PC-9 (cell line): ENCODE results near the gene DDR2. TPM values are rescaled to one million over a fixed set of nuclear protein-coding genes. Genes with fewer than 3 reads are reported as not detected.

ENCODE experiments used
- BruUV-seq: library from RNA; stranded (reverse); fragments of 400-500 nt; replicated peaks from 2 replicates; lab custom pipeline; 2021; lab: Mats Ljungman, UMichigan
- CTCF ChIA-PET: fragments of 300-600 bp; sonication (Branson Sonifier 250); formaldehyde crosslinking; loops from one replicate; lab custom pipeline; 2022; ENCODE audit warnings: antibody characterized with exemption; lab: Charles Lee
- POLR2A ChIA-PET: fragments of 300-600 bp; sonication (Branson Sonifier 250); formaldehyde crosslinking; loops from one replicate; lab custom pipeline; 2022; ENCODE audit warnings: antibody characterized with exemption; ENCODE audit not compliant: unreplicated experiment; lab: Charles Lee
- DNase-seq, 2 experiments: peaks; one replicate each; pipeline versions ENCODE4 v3.0.0 to v3.0.0-alpha.2; 2015 to 2022; ENCODE audit warnings: mixed read lengths in 1 of 2
- H2AFZ ChIP-seq: fragments of 200-600 bp; sonication (generic); 2 replicates; pipeline ENCODE4 v1.8.1; 2017; ENCODE audit warnings: antibody characterized with exemption
- H3F3A ChIP-seq: fragments of 200-600 bp; sonication (generic); 2 replicates; pipeline ENCODE4 v1.8.1; 2017; ENCODE audit warnings: antibody characterized with exemption, mild to moderate bottlenecking, low read depth; ENCODE audit not compliant: insufficient read depth
- H3K27ac ChIP-seq: fragments of 200-600 bp; sonication (generic); 2 replicates; pipeline ENCODE4 v1.6.1; 2016; ENCODE audit warnings: mixed run types
- H3K27me3 ChIP-seq: fragments of 200-600 bp; sonication (generic); 2 replicates; pipeline ENCODE4 v1.6.1; 2016; ENCODE audit warnings: low read depth, mixed run types; ENCODE audit not compliant: insufficient read depth
- H3K36me3 ChIP-seq: fragments of 200-600 bp; sonication (generic); 2 replicates; pipeline ENCODE4 v1.6.1; 2016; ENCODE audit warnings: low read depth, mixed run types
- H3K4me1 ChIP-seq: fragments of 200-600 bp; sonication (generic); replicated peaks from 2 replicates; pipeline ENCODE4 v1.6.1; 2016; ENCODE audit warnings: mixed run types; ENCODE audit not compliant: insufficient read depth
- H3K4me2 ChIP-seq: fragments of 200-600 bp; sonication (generic); 2 replicates; pipeline ENCODE4 v1.6.1; 2017; ENCODE audit warnings: mixed run types
- H3K4me3 ChIP-seq: fragments of 200-600 bp; sonication (generic); 2 replicates; pipeline ENCODE4 v1.6.1; 2016; ENCODE audit warnings: mixed run types
- H3K79me2 ChIP-seq: fragments of 200-600 bp; sonication (generic); 2 replicates; pipeline ENCODE4 v1.6.1; 2017; ENCODE audit warnings: low read depth, mixed run types
- H3K9me2 ChIP-seq: fragments of 200-600 bp; sonication (generic); 2 replicates; pipeline ENCODE4 v1.8.1; 2017; ENCODE audit warnings: mild to moderate bottlenecking; ENCODE audit not compliant: insufficient read depth
- H3K9me3 ChIP-seq: fragments of 200-600 bp; sonication (generic); 2 replicates; pipeline ENCODE4 v1.8.1; 2016; ENCODE audit warnings: low read depth; ENCODE audit not compliant: insufficient read depth
- H4K20me1 ChIP-seq: fragments of 200-600 bp; sonication (generic); 2 replicates; pipeline ENCODE4 v1.8.1; 2017; ENCODE audit not compliant: insufficient read depth
- CTCF ChIP-seq: fragments of 200-600 bp; sonication (generic); conservative IDR thresholded peaks from 2 replicates; pipeline ENCODE4 v1.6.1; 2017; ENCODE audit warnings: mixed run types, antibody characterized with exemption, mild to moderate bottlenecking, moderate library complexity
- EZH2 ChIP-seq: fragments of 200-600 bp; sonication (generic); IDR thresholded peaks from 2 replicates; pipeline ENCODE4 v1.8.0; 2017; ENCODE audit warnings: antibody characterized with exemption, low read depth
- intact Hi-C: fragments of 100-400 bp; cut with micrococcal nuclease; formaldehyde crosslinking; loops from one replicate; pipeline ENCODE4 v1.10.0; 2022; ENCODE audit not compliant: unreplicated experiment
- total RNA-seq: library from RNA; stranded (reverse); gene quantifications from 2 replicates; pipeline ENCODE4 v1.2.3, GENCODE V29; 2021

Gene DDR2
- total RNA-seq, 1 experiment from 2014 or later = 0.35 TPM

GRCh38 chr1:162587761-162588260, 44.5 kb upstream of the DDR2 start:
- no peak overlapping the region for H3K4me2 ChIP-seq
- no peaks in the 10 kb centered on the region for H3K9me3 ChIP-seq
- no peak overlapping the region for H3K4me3 ChIP-seq
- no peaks in the 10 kb centered on the region for H3K79me2 ChIP-seq
- CTCF ChIA-PET = interaction anchor here (0.7 kb wide), 1 partner anchor 213 kb away, joined by 4 read pairs; no protein-coding TSS in a partner anchor
- POLR2A ChIA-PET = no interaction called here
- no peaks in the 10 kb centered on the region for H3K4me1 ChIP-seq
- intact Hi-C loops = no loop called here
- H3K9me2 ChIP-seq = no peaks in the 10 kb centered on the region
- H4K20me1 ChIP-seq = 0 out of 2 replicates have a peak, but pooled peaks cover 3% of the 10 kb centered on the region
- H3K27ac ChIP-seq = no peak overlapping the region
- no peak for DNase-seq
- H3K36me3 ChIP-seq = peaks cover 15% of the 10 kb centered on the region
- TF ChIP-seq CTCF (no peak), EZH2 (no peak)
- H3K27me3 ChIP-seq = no peaks in the 10 kb centered on the region
- no peak overlapping the region for H2AFZ ChIP-seq
- H3F3A ChIP-seq = no peaks in the 10 kb centered on the region; the same call in 1 of the 2 replicates
- BruUV-seq = no TSS peak

GRCh38 chr1:162590101-162590500, 42.2 kb upstream of the DDR2 start:
- Histone ChIP-seq H2AFZ (no peak overlapping the region), H3K79me2 (no peaks in the 10 kb centered on the region), H3K27me3 (no peaks in the 10 kb centered on the region), H3K4me1 (no peaks in the 10 kb centered on the region), H3K27ac (no peak overlapping the region), H3K4me2 (no peak overlapping the region), H3K9me3 (no peaks in the 10 kb centered on the region), H3K9me2 (no peaks in the 10 kb centered on the region), H3K36me3 (peaks cover 15% of the 10 kb centered on the region), H3F3A (no peaks in the 10 kb centered on the region; the same call in 1 of the 2 replicates), H3K4me3 (no peak overlapping the region), H4K20me1 (0 out of 2 replicates have a peak, but pooled peaks cover 3% of the 10 kb centered on the region)
- ChIA-PET CTCF (interaction anchor here (0.7 kb wide), 1 partner anchor 30 kb away, joined by 7 read pairs; no protein-coding TSS in a partner anchor), POLR2A (no interaction called here)
- intact Hi-C loops = no loop called here
- no peak for DNase-seq
- TF ChIP-seq EZH2 (no peak), CTCF (no peak)
- BruUV-seq = no TSS peak

GRCh38 chr1:162590686-162591085, 41.6 kb upstream of the DDR2 start:
- H3K27ac ChIP-seq = no peak overlapping the region
- ChIA-PET POLR2A (no interaction called here), CTCF (no interaction called here)
- no TSS peak for BruUV-seq
- H3K4me2 ChIP-seq = no peak overlapping the region
- H3K4me3 ChIP-seq = no peak overlapping the region
- H2AFZ ChIP-seq = no peak overlapping the region
- no peaks in the 10 kb centered on the region for H3K9me2 ChIP-seq
- no peaks in the 10 kb centered on the region; the same call in 1 of the 2 replicates for H3F3A ChIP-seq
- no peaks in the 10 kb centered on the region for H3K27me3 ChIP-seq
- intact Hi-C loops = no loop called here
- DNase-seq = no peak
- no peaks in the 10 kb centered on the region for H3K9me3 ChIP-seq
- peaks cover 15% of the 10 kb centered on the region for H3K36me3 ChIP-seq
- TF ChIP-seq EZH2 (no peak), CTCF (no peak)
- H3K79me2 ChIP-seq = no peaks in the 10 kb centered on the region
- 0 out of 2 replicates have a peak, but pooled peaks cover 3% of the 10 kb centered on the region for H4K20me1 ChIP-seq
- H3K4me1 ChIP-seq = no peaks in the 10 kb centered on the region
